WTC11 (cell line): Measurements from ENCODE around the gene TNP1. TPM values are rescaled to one million over a fixed set of nuclear protein-coding genes. Genes with fewer than 3 reads are reported as not detected.

Experiments
- ATAC-seq: fragments of 200-7000 bp; cut with Tn5 transposase; 2 replicates; pipeline ENCODE4 v1.10.0; 2021; ENCODE audit warnings: mild to moderate bottlenecking, moderate library complexity
- CTCF ChIA-PET: fragments of 300-600 bp; sonication (Branson Sonifier 250); formaldehyde crosslinking; loops from one replicate; lab custom pipeline; 2021; ENCODE audit warnings: antibody characterized with exemption; lab: Charles Lee
- POLR2A ChIA-PET: fragments of 350-600 bp; sonication (Branson Sonifier 250); formaldehyde crosslinking; loops from one replicate; lab custom pipeline; 2021; ENCODE audit warnings: antibody characterized with exemption; lab: Charles Lee
- DNase-seq: peaks from one replicate; pipeline ENCODE4 v3.0.0; 2021; ENCODE audit warnings: low spot score
- H3K27ac Mint-ChIP-seq: 2 replicates; pipeline ENCODE4 v1.8.0; 2021; ENCODE audit warnings: mixed read lengths
- H3K27me3 Mint-ChIP-seq: 2 replicates; pipeline ENCODE4 v1.8.0; 2021; ENCODE audit warnings: low read depth, mild to moderate bottlenecking, moderate library complexity, mixed read lengths
- H3K36me3 Mint-ChIP-seq: 2 replicates; pipeline ENCODE4 v1.8.0; 2021; ENCODE audit warnings: mixed read lengths
- H3K4me1 Mint-ChIP-seq: 2 replicates; pipeline ENCODE4 v1.8.0; 2022; ENCODE audit warnings: mixed read lengths
- H3K4me3 Mint-ChIP-seq: 2 replicates; pipeline ENCODE4 v1.8.0; 2021; ENCODE audit warnings: mild to moderate bottlenecking, moderate library complexity, mixed read lengths
- H3K9me3 Mint-ChIP-seq: 2 replicates; pipeline ENCODE4 v1.8.0; 2021; ENCODE audit warnings: mixed read lengths
- CREM ChIP-seq: sonication (generic); formaldehyde crosslinking; IDR thresholded peaks from 2 replicates; pipeline ENCODE4 v1.8.1; 2022; ENCODE audit warnings: mild to moderate bottlenecking, missing genetic modification reagents, moderate library complexity
- CTCF ChIP-seq: fragments of 200-600 bp; IDR thresholded peaks from 2 replicates; pipeline ENCODE4 v1.8.0; 2022; ENCODE audit warnings: antibody characterized with exemption
- ETV6 ChIP-seq: sonication (generic); formaldehyde crosslinking; IDR thresholded peaks from 2 replicates; pipeline ENCODE4 v1.8.1; 2022; ENCODE audit warnings: mild to moderate bottlenecking, missing genetic modification reagents
- GABPB1 ChIP-seq: sonication (generic); formaldehyde crosslinking; IDR thresholded peaks from 2 replicates; pipeline ENCODE4 v1.8.1; 2023; ENCODE audit warnings: mild to moderate bottlenecking, missing genetic modification reagents
- NFE2L1 ChIP-seq: sonication (generic); formaldehyde crosslinking; IDR thresholded peaks from 2 replicates; pipeline ENCODE4 v1.8.1; 2023; ENCODE audit warnings: missing genetic modification reagents
- PREB ChIP-seq: sonication (generic); formaldehyde crosslinking; IDR thresholded peaks from 2 replicates; pipeline ENCODE4 v1.8.1; 2022; ENCODE audit warnings: mild to moderate bottlenecking, missing genetic modification reagents, moderate library complexity, borderline replicate concordance
- USF2 ChIP-seq: sonication (generic); formaldehyde crosslinking; IDR thresholded peaks from 2 replicates; pipeline ENCODE4 v1.8.1; 2023; ENCODE audit warnings: mild to moderate bottlenecking, missing genetic modification reagents, moderate library complexity
- ZNF263 ChIP-seq: sonication (generic); formaldehyde crosslinking; IDR thresholded peaks from 2 replicates; pipeline ENCODE4 v1.8.1; 2022; ENCODE audit warnings: low read depth, mild to moderate bottlenecking, moderate library complexity, missing genetic modification reagents
- ZNF396 ChIP-seq: fragments of 250-450 bp; sonication (Bioruptor Pico); IDR thresholded peaks from 2 replicates; pipeline ENCODE4 v1.8.0; 2021; ENCODE audit warnings: mild to moderate bottlenecking, moderate library complexity, borderline replicate concordance
- total RNA-seq: library from RNA; stranded (reverse); gene quantifications from 3 replicates; pipeline ENCODE4 v1.2.3, GENCODE V29; 2021
- TF ChIP-seq, protein P1 (sequence below): fragments of 250-450 bp; sonication (Bioruptor Pico); IDR thresholded peaks from 2 replicates; pipeline ENCODE4 v1.9.0; 2021; ENCODE audit warnings: mild to moderate bottlenecking
- TF ChIP-seq, protein P2 (sequence below): sonication (generic); formaldehyde crosslinking; IDR thresholded peaks from 2 replicates; pipeline ENCODE4 v1.8.0; 2022; ENCODE audit warnings: mild to moderate bottlenecking, missing genetic modification reagents
- TF ChIP-seq, protein P3 (sequence below): sonication (generic); formaldehyde crosslinking; IDR thresholded peaks from 2 replicates; pipeline ENCODE4 v1.8.1; 2022; ENCODE audit warnings: missing genetic modification reagents, borderline replicate concordance

The TNP1 gene
- total RNA-seq, 1 experiment from 2014 or later: not detected

DNA sequence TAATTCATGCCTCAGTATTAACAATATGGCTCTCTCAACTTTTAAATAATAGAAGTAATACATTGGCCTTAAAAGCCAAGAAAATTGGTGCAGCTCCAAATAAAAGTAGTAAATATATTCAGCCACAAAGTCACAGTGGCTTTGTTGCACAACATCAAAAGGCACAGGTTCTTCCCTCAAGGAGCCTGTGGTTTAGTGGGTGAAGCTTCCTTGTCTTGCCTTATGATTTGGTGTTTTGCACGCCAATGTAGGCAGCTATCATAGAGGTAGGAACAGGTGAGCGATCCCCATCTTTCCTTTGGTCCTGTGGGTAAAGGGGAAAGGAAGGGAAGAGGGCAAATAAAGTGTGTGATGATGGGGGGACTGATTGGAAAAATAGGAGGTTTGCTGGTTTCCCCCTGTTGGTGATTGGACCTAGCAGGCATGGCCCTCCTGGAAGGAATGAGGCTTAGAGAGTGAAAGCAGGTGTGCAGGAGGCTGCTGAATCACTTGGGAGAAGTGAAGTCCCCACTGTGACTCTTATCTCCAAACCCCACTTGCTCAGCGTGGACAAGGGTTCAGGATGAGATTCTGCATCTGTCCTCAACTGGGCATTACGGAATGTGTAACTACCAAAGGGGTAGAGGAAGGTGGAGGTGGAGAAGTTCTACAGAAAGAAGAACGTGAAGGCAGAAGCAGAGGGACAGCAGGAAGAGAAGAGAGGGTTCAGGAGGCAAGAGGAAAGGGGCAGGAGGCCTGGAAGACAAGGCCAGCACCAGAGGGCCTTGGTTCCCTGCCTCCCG lies 20.1 kb upstream of the TNP1 start (continued):
- TF ChIP-seq CTCF (no peak), USF2 (no peak)
- TF ChIP-seq, protein P1, sequence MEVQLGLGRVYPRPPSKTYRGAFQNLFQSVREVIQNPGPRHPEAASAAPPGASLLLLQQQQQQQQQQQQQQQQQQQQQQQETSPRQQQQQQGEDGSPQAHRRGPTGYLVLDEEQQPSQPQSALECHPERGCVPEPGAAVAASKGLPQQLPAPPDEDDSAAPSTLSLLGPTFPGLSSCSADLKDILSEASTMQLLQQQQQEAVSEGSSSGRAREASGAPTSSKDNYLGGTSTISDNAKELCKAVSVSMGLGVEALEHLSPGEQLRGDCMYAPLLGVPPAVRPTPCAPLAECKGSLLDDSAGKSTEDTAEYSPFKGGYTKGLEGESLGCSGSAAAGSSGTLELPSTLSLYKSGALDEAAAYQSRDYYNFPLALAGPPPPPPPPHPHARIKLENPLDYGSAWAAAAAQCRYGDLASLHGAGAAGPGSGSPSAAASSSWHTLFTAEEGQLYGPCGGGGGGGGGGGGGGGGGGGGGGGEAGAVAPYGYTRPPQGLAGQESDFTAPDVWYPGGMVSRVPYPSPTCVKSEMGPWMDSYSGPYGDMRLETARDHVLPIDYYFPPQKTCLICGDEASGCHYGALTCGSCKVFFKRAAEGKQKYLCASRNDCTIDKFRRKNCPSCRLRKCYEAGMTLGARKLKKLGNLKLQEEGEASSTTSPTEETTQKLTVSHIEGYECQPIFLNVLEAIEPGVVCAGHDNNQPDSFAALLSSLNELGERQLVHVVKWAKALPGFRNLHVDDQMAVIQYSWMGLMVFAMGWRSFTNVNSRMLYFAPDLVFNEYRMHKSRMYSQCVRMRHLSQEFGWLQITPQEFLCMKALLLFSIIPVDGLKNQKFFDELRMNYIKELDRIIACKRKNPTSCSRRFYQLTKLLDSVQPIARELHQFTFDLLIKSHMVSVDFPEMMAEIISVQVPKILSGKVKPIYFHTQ (CRISPR knock-in tag): no peak

GRCh38 chr2:216878072-216878471 lies 18.2 kb upstream of the TNP1 start:
- DNase-seq (no peak), ATAC-seq (no peak)
- ChIA-PET POLR2A (no interaction called here), CTCF (interaction anchor here (0.5 kb wide), 1 partner anchor 188 kb away, joined by 4 read pairs; no protein-coding TSS in a partner anchor)
- Mint-ChIP-seq H3K27ac (no peak overlapping the region), H3K27me3 (no peaks in the 10 kb centered on the region; the same call in 1 of the 2 replicates), H3K4me3 (no peak overlapping the region), H3K4me1 (no peaks in the 10 kb centered on the region), H3K9me3 (no peaks in the 10 kb centered on the region), H3K36me3 (no peaks in the 10 kb centered on the region)
- TF ChIP-seq, protein P2, sequence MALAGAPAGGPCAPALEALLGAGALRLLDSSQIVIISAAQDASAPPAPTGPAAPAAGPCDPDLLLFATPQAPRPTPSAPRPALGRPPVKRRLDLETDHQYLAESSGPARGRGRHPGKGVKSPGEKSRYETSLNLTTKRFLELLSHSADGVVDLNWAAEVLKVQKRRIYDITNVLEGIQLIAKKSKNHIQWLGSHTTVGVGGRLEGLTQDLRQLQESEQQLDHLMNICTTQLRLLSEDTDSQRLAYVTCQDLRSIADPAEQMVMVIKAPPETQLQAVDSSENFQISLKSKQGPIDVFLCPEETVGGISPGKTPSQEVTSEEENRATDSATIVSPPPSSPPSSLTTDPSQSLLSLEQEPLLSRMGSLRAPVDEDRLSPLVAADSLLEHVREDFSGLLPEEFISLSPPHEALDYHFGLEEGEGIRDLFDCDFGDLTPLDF: no peak
- no peak for TF ChIP-seq CREM (CRISPR knock-in tag)
- TF ChIP-seq PREB (CRISPR knock-in tag): no peak
- no peak for TF ChIP-seq ZNF263
- TF ChIP-seq, protein P3, sequence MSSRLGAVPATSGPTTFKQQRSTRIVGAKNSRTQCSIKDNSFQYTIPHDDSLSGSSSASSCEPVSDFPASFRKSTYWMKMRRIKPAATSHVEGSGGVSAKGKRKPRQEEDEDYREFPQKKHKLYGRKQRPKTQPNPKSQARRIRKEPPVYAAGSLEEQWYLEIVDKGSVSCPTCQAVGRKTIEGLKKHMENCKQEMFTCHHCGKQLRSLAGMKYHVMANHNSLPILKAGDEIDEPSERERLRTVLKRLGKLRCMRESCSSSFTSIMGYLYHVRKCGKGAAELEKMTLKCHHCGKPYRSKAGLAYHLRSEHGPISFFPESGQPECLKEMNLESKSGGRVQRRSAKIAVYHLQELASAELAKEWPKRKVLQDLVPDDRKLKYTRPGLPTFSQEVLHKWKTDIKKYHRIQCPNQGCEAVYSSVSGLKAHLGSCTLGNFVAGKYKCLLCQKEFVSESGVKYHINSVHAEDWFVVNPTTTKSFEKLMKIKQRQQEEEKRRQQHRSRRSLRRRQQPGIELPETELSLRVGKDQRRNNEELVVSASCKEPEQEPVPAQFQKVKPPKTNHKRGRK (CRISPR knock-in tag): no peak

- POLR2A ChIA-PET: no interaction called here
- no peak for TF ChIP-seq CTCF
- TF ChIP-seq ZNF396: no peak
- TF ChIP-seq ETV6 (CRISPR knock-in tag): no peak
- TF ChIP-seq GABPB1 (CRISPR knock-in tag): no peak
- TF ChIP-seq NFE2L1 (CRISPR knock-in tag): no peak
These were observed 17.2 kb upstream of the TNP1 start for GRCh38 chr2:216877085-216877484.

More at GRCh38 chr2:216877085-216877484, 17.2 kb upstream of the TNP1 start:
- CTCF ChIA-PET: no interaction called here
- DNase-seq (no peak), ATAC-seq (no peak; the same call in 1 of the 2 replicates)
- Mint-ChIP-seq H3K36me3 (no peaks in the 10 kb centered on the region), H3K4me3 (no peak overlapping the region), H3K4me1 (no peaks in the 10 kb centered on the region), H3K27me3 (no peaks in the 10 kb centered on the region), H3K9me3 (no peaks in the 10 kb centered on the region), H3K27ac (no peak overlapping the region)
